H1 (cell line): Measurements from ENCODE around the gene KHDC1L. TPM values are rescaled to one million over a fixed set of nuclear protein-coding genes. Genes with fewer than 3 reads are reported as not detected.

Source experiments
- JUN ChIP-seq: IDR thresholded peaks from 2 replicates; pipeline ENCODE4 v1.6.1; 2011; ENCODE audit warnings: low read depth, mild to moderate bottlenecking, improper control_type of control experiment, low read length
- polyA plus RNA-seq, 7 experiments: library from polyadenylated mRNA; depleted of rRNA in 3 of 7; stranded (reverse) in 5 of 7; unstranded in 2 of 7; fragments of >200 nt in 5 of 7; fragments of 200-250 nt in 2 of 7; gene quantifications; 1 replicate in 5 of 7; 2 replicates in 1 of 7; 4 replicates in 1 of 7; pipeline versions ENCODE4 v1.2.1 to v1.2.3, GENCODE V29; 2011 to 2013; ENCODE audit warnings: missing spikeins in 2 of 7, mixed read lengths in 2 of 7
- total RNA-seq: library from RNA; stranded (reverse); fragmentation: NEBNext Ultra II Directional; extraction: Animal tissue kit (Norgen Biotek cat#: 25700); gene quantifications from 2 replicates; pipeline ENCODE4 v1.2.1, GENCODE V29; 2021

Gene KHDC1L
- total and polyA plus RNA-seq, 2 of the 8 experiments (the other 6 are each of a cell fraction or from before 2014, with no cell fraction given), result 0.14 TPM; not detected in 1

DNA sequence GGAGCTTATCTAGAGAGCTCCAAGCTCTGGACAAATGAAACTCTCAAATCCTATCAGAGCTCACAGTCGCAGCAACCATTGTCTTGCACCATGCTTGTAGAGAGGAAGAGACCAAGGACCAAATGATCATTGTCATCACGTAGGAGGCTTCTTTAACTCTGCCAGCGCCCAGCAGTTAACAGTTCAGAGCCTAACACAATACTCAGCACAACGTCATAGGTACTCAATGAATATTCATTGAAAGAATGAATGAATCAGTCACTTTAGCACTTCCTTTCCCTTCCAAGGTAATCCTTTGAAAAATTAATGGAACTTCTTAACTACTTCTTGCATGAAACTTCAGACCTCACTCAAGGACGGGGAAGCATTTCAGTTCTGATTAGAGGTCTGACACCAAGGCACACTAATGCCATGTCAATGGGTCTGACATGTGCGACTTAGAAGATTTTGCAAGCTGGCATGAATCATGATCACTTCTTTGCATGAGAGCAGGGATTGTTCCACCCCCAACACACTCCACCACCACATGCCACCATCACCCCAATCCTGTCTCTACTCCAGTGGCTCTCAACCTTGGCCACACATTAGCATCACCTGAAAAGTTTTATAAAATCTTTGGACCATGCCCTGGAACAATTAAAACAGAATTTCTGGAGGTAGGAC is 45.1 kb downstream of the KHDC1L start (continued):
- TF ChIP-seq JUN, result no peak
